Activated CD8-positive, alpha-beta memory T cell treated with anti-CD3 and anti-CD28 coated beads, Interleukin-2, amount 50 U/mL, for 24 hours (primary cell): ENCODE results near the gene LILRA6.
"Not testable (repeated sequence)": the region's sequence is repeated elsewhere in the genome, so short reads cannot be mapped to it uniquely, and the experiment has no call there.

Experiments
- DNase-seq: peaks from one replicate; pipeline ENCODE4 v3.0.0-alpha.2; 2020; ENCODE audit errors: extremely low read depth

Gene LILRA6

GRCh38 chr19:54242646-54243045, at the start of gene LILRA6:
TSS of gene LILRA6 (minus strand) at chr19:54242790.
- DNase-seq, result not testable (repeated sequence)

GRCh38 chr19:54289160-54289559, 46.6 kb upstream of the LILRA6 start:
- not testable (repeated sequence) for DNase-seq

- DNase-seq, result no peak
Measured at GRCh38 chr19:54287456-54287855, 44.9 kb upstream of the LILRA6 start.

GRCh38 chr19:54286283-54286682, 43.7 kb upstream of the LILRA6 start:
- DNase-seq, result not testable (repeated sequence)

- DNase-seq, result not testable (repeated sequence)
Measured at GRCh38 chr19:54285427-54286056, 43.0 kb upstream of the LILRA6 start.

GRCh38 chr19:54282686-54283470, 40.3 kb upstream of the LILRA6 start:
- no peak for DNase-seq

- not testable (repeated sequence) for DNase-seq
Measured at GRCh38 chr19:54281729-54282075, 39.1 kb upstream of the LILRA6 start.

- DNase-seq, result no peak
Measured at GRCh38 chr19:54281007-54281728, 38.6 kb upstream of the LILRA6 start, which contains the start of gene LILRB2. TSS of gene LILRB2 (minus strand) at chr19:54281110. CDS start at chr19:54280496, 614 bp downstream.

GRCh38 chr19:54280441-54280840, 37.9 kb upstream of the LILRA6 start:
- DNase-seq, result not testable (repeated sequence)

- not testable (repeated sequence) for DNase-seq
Measured at GRCh38 chr19:54280025-54280424, 37.4 kb upstream of the LILRA6 start.

- no peak for DNase-seq
Measured at GRCh38 chr19:54279406-54279962, 36.9 kb upstream of the LILRA6 start.

- not testable (repeated sequence) for DNase-seq
Measured at GRCh38 chr19:54278571-54279195, 36.1 kb upstream of the LILRA6 start.

- DNase-seq, result not testable (repeated sequence)
Measured at GRCh38 chr19:54278056-54278455, 35.5 kb upstream of the LILRA6 start.

GRCh38 chr19:54277111-54277615, 34.6 kb upstream of the LILRA6 start:
- not testable (repeated sequence) for DNase-seq

GRCh38 chr19:54275951-54276350, 33.4 kb upstream of the LILRA6 start:
- DNase-seq, result no peak

GRCh38 chr19:54274516-54274915, 31.9 kb upstream of the LILRA6 start:
- not testable (repeated sequence) for DNase-seq

GRCh38 chr19:54273821-54274220, 31.2 kb upstream of the LILRA6 start:
- no peak for DNase-seq

GRCh38 chr19:54272181-54272580, 29.6 kb upstream of the LILRA6 start:
- DNase-seq, result not testable (repeated sequence)

- DNase-seq, result not testable (repeated sequence)
Measured at GRCh38 chr19:54271587-54271986, 29.0 kb upstream of the LILRA6 start.

GRCh38 chr19:54271106-54271505, 28.5 kb upstream of the LILRA6 start:
- DNase-seq, result no peak

GRCh38 chr19:54268936-54269335, 26.3 kb upstream of the LILRA6 start:
- no peak for DNase-seq
